Pancreas (tissue), 10 donors: ENCODE data around the gene KCNH5. TPM values are rescaled to one million over a fixed set of nuclear protein-coding genes. Genes with fewer than 3 reads are reported as not detected.

Experiments
- ATAC-seq, 4 donors: fragments of 200-7000 bp; cut with Tn5 transposase; one replicate each; pipeline versions ENCODE4 v1.8.0 to v1.9.1; 2020; ENCODE audit warnings: mild to moderate bottlenecking in 4 of 4, moderate library complexity in 4 of 4
- DNase-seq, 6 donors: peaks; one replicate each; pipeline ENCODE4 v3.0.0-alpha.2; 2020
- FAIRE-seq: peaks from 2 replicates; lab custom pipeline; 2012; peaks lifted over from hg19 to GRCh38; lab: Jason Lieb, UNC
- H3K27ac ChIP-seq, 4 donors: fragments of 200-600 bp; sonication (generic); 1 replicate in 3 of 4; 2 replicates in 1 of 4; pipeline versions ENCODE4 v1.5.0 to v1.8.0; 2020
- H3K27me3 ChIP-seq, 4 donors: fragments of 200-600 bp; one replicate each; pipeline ENCODE4 v1.8.0; 2021
- H3K36me3 ChIP-seq, 3 donors: fragments of 200-600 bp; sonication (generic) in 1 of 3; one replicate each; pipeline versions ENCODE4 v1.5.0 to v1.8.0; 2020 to 2021
- H3K4me1 ChIP-seq, 3 donors: fragments of 200-600 bp; one replicate each; pipeline ENCODE4 v1.8.0; 2021
- H3K4me3 ChIP-seq, 4 donors: fragments of 200-600 bp; sonication (generic) in 2 of 4; one replicate each; pipeline versions ENCODE4 v1.5.0 to v1.8.0; 2020 to 2021
- H3K9me3 ChIP-seq, 4 donors: fragments of 200-600 bp; one replicate each; pipeline ENCODE4 v1.8.0; 2021
- WGBS, 2 donors: extraction: QIAGEN DNeasy Blood & Tissue Kit; methylation state at CpG; one replicate each; pipeline ENCODE4 v1.1.7; 2013; 5-methylcytosine and 5-hydroxymethylcytosine counted together
- intact Hi-C, 3 donors: fragments of 100-400 bp; cut with DNase I; formaldehyde crosslinking; loops; one replicate each; pipeline versions ENCODE4 v1.11.1 to v1.14.2; 2022
- polyA plus RNA-seq, 2 donors: library from polyadenylated mRNA; stranded (reverse); fragments of 200-250 nt; gene quantifications; one replicate each; pipeline ENCODE4 v1.2.3, GENCODE V29; 2013
- total RNA-seq, 6 donors: library from RNA; stranded (reverse); fragmentation: NEBNext Ultra II Directional in 4 of 6; extraction: Animal tissue kit (Norgen Biotek cat#: 25700) in 4 of 6; gene quantifications; one replicate each; pipeline versions ENCODE4 v1.2.1 to v1.2.4, GENCODE V29; 2021 to 2023
- TF ChIP-seq, protein P1 (sequence below), 4 donors: fragments of 200-600 bp; sonication (generic) in 3 of 4; IDR thresholded peaks; one replicate each; pipeline versions ENCODE4 v1.5.0 to v1.8.0; 2021; ENCODE audit warnings: antibody characterized with exemption in 4 of 4
- donor health status: healthy with polysubstance abuse.
- donor health status: DM: no; HTN: no; CAD: no; lungs with moderate emphysema.
- donor health status: DM: no; HTN: no; CAD: no.
- donor health status: control.
- donor health status: control.
- donor health status: Bipolar disorder and iron deficiency.
- donor health status: DM: yes; HTN: yes; CAD: no.
- donor health status: DM: no; HTN: no; CAD: no.
- donor health status: DM: no; HTN: no; CAD: no.
- donor health status: DM: yes; HTN: yes; CAD: no.

KCNH5 gene
- total and polyA plus RNA-seq, 8 donors: not detected

DNA sequence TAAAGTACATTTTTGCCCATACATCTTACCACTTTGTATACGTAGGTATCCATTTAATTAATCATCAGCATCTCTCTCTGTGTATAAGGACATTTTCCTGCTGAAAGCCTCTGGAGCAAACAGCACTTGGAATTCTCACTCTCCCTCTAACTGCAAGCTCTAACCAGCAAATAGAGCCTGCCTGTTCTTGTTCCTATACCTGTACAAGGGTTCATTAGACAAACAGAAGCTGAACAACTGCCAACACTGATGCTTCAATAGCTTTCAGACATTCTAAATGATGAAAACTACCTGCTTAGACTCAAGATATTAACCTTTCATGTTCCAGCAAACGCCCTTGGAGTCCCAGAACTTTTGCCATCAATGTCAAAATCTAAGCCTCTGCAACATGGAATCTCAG, 98.0 kb downstream of the KCNH5 start:
- 49 to 57% methylated on average over 2 of the region's 2 CpGs for WGBS, 2 donors
- no peak for FAIRE-seq
- DNase-seq: no peak
- Histone ChIP-seq H3K4me3 (no peak overlapping the region), H3K36me3 (no peaks in the 10 kb centered on the region), H3K9me3 (no peaks in the 10 kb centered on the region), H3K4me1 (no peaks in the 10 kb centered on the region), H3K27ac (no peak overlapping the region), H3K27me3 (no peaks in the 10 kb centered on the region)
- no peak for ATAC-seq
- intact Hi-C loops: no loop called here
- TF ChIP-seq, protein P1, sequence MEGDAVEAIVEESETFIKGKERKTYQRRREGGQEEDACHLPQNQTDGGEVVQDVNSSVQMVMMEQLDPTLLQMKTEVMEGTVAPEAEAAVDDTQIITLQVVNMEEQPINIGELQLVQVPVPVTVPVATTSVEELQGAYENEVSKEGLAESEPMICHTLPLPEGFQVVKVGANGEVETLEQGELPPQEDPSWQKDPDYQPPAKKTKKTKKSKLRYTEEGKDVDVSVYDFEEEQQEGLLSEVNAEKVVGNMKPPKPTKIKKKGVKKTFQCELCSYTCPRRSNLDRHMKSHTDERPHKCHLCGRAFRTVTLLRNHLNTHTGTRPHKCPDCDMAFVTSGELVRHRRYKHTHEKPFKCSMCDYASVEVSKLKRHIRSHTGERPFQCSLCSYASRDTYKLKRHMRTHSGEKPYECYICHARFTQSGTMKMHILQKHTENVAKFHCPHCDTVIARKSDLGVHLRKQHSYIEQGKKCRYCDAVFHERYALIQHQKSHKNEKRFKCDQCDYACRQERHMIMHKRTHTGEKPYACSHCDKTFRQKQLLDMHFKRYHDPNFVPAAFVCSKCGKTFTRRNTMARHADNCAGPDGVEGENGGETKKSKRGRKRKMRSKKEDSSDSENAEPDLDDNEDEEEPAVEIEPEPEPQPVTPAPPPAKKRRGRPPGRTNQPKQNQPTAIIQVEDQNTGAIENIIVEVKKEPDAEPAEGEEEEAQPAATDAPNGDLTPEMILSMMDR (IDR thresholded peaks at IDR 0.05): no peak

DNA sequence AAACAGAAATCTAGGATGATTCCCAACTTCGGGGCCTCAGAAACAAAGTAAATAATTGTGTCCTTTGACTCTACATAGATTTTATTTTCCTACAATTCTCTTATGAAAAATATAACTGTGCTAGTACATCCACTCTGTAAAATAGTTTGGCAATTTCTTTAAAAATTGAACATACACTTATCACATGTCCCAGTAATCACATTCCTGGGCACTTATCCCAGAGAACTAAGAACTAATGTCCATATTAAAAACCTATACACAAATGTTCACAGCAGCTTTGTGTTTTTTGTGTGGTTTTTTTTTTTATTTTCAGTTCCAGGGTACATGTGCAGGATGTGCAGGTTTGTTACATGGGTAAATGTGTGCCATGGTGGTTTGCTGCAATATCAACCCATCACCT, 99.0 kb downstream of the KCNH5 start:
- Histone ChIP-seq H3K4me3 (no peak overlapping the region), H3K36me3 (no peaks in the 10 kb centered on the region), H3K27ac (no peak overlapping the region), H3K4me1 (no peaks in the 10 kb centered on the region), H3K27me3 (no peaks in the 10 kb centered on the region), H3K9me3 (no peaks in the 10 kb centered on the region)
- ATAC-seq (no peak), DNase-seq (no peak), FAIRE-seq (no peak)
- intact Hi-C loops: no loop called here
- TF ChIP-seq, protein P1 (IDR thresholded peaks at IDR 0.05): no peak
- WGBS, 2 donors: 62 to 74% methylated on average over 1 of the region's 1 CpG

DNA sequence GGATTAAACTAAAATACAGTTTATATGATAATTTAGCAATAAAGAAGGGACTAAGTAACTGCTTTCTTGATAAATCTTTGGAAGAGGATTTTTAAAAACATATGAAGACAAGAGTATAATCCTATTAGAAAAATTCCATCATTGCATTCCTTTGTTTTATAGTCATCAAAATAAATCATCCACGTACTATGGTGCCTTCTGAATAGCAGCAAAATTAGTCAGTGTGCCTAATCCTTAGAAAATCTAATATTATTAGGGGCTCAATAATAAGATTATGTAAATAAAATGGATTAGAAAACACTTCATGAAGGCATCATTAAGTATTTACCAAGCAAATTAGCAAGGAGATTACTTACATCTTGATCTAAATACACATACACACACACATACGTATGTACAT, 102.1 kb downstream of the KCNH5 start:
- Histone ChIP-seq H3K27me3 (no peaks in the 10 kb centered on the region), H3K36me3 (no peaks in the 10 kb centered on the region), H3K27ac (no peak overlapping the region), H3K4me1 (no peaks in the 10 kb centered on the region), H3K4me3 (no peak overlapping the region), H3K9me3 (no peaks in the 10 kb centered on the region)
- 53 to 62% methylated on average over 2 of the region's 2 CpGs for WGBS, 2 donors
- intact Hi-C loops: no loop called here
- ATAC-seq (no peak), FAIRE-seq (no peak), DNase-seq (no peak)
- TF ChIP-seq, protein P1 (IDR thresholded peaks at IDR 0.05): no peak

DNA sequence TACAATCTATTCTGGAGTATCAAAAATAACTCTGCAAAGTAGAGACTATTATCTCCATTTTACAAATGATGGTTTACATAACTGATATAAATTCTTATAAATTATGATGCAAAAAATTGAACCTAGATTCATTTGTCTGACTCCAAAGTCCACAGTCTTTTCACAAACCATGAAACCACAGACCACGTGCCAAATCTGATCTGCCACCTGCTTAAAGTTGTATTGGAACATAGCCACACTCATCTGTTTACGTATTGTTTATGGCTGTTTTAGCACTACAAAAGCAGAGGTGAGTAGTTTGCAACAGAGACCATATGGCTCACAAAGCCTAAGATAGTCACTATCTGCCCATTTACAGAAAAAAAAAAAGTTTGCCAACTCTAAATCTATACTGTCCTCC, 105.3 kb downstream of the KCNH5 start:
- ATAC-seq: no peak
- WGBS, 2 donors: 15 to 20% methylated on average over 2 of the region's 2 CpGs
- H3K4me1 ChIP-seq: no peaks in the 10 kb centered on the region
- TF ChIP-seq, protein P1 (IDR thresholded peaks at IDR 0.05): no peak
- H3K27me3 ChIP-seq: no peaks in the 10 kb centered on the region
- H3K36me3 ChIP-seq: no peaks in the 10 kb centered on the region
- no peak for FAIRE-seq
- H3K27ac ChIP-seq: no peak overlapping the region
- no peak for DNase-seq
- no peaks in the 10 kb centered on the region for H3K9me3 ChIP-seq
- H3K4me3 ChIP-seq: no peak overlapping the region
- intact Hi-C loops: no loop called here

DNA sequence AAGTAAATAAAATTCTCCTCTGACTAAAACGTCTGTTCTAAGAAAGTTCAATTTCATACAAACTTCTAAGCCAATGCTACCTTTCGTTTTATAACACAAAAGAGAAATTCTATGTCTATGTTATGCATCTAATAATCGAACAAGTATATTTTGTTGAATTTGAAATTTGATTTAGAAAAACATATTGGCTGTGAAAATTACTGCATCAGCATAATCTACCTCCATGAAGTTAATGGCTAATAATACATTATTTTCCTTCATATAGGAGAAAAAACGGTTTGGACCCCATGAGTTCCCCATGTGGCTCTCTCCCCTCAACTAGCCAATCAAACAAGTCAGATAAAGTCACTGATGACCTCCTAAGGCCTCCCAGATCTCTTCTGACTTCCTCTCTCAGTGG, 106.5 kb downstream of the KCNH5 start:
- intact Hi-C loops: no loop called here
- no peaks in the 10 kb centered on the region for H3K4me1 ChIP-seq
- TF ChIP-seq, protein P1 (IDR thresholded peaks at IDR 0.05): no peak
- no peak for ATAC-seq
- no peak for DNase-seq
- H3K27ac ChIP-seq: no peak overlapping the region
- no peak for FAIRE-seq
- no peaks in the 10 kb centered on the region for H3K27me3 ChIP-seq
- no peak overlapping the region for H3K4me3 ChIP-seq
- 42 to 52% methylated on average over 4 of the region's 4 CpGs for whole genome bisulfite sequencing, 2 donors
- H3K36me3 ChIP-seq: no peaks in the 10 kb centered on the region
- H3K9me3 ChIP-seq: no peaks in the 10 kb centered on the region
